Right ventricle myocardium superior (tissue), 1 donor: Measurements from ENCODE around the gene VAV3. TPM values are rescaled to one million over a fixed set of nuclear protein-coding genes. Genes with fewer than 3 reads are reported as not detected.
A peak's percentile ranks its signal among the peaks of the same experiment; 100 is the strongest.

Experiments
- ATAC-seq: fragments of 200-7000 bp; cut with Tn5 transposase; one replicate; pipeline ENCODE4 v1.9.1; 2020; ENCODE audit warnings: mild to moderate bottlenecking; ENCODE audit not compliant: poor library complexity
- DNase-seq: peaks from one replicate; pipeline ENCODE4 v3.0.0-alpha.2; 2020
- intact Hi-C: fragments of 100-400 bp; cut with DNase I; formaldehyde crosslinking; loops from one replicate; pipeline ENCODE4 v1.11.2; 2022
- total RNA-seq: library from RNA; stranded (reverse); fragmentation: NEBNext Ultra II Directional; extraction: Animal tissue kit (Norgen Biotek cat#: 25700); gene quantifications from one replicate; pipeline ENCODE4 v1.2.1, GENCODE V29; 2021
- donor health status: DM: no; HTN: yes; CAD: no; lungs with severe emphysema.

Gene VAV3
- total RNA-seq, 1 donor from 2014 or later: 1.6 TPM

DNA sequence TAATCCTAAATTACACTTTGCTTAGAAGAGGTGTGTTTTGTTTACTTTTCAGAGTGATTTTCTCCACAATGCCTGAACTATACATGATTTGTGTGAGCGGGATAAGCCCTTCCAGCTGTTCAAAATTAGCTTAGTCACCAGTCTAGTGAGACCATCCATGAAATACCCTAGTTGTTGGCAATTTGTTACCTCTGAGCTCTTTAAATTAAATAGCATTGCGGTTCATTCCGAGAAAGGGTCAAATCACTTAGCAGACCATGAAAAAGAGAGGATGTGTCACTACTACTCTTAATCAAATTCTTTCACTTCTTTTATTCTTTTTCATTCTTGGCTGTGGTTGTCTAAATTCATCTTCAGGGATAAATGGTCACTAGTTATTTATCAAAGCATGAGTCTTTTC lies 11.9 kb upstream of the VAV3 start:
- DNase-seq: no peak
- intact Hi-C loops: no loop called here
- ATAC-seq: no peak

- no peak for DNase-seq
- no peak for ATAC-seq
These were observed 11.5 kb upstream of the VAV3 start for GRCh38 chr1:107976431-107976830.

DNA sequence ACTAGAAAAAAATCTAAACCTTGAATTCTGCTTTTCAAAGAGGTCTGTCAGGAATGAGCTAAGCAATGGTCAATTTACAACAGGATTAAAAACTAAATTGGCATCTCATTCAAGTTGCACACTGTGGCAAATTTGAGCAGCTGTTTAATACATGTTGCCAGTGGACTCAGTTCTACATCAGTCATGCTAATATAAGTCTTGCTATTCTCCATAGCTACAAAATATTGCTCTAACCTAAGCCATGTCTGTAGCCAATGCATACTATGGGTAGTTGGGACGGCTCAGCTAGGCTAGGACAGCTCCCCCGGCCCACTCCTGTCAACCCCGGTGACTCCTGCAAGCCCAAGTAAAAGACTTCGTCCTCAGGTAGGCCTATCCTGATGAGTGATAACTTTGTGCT lies 10.9 kb upstream of the VAV3 start:
- intact Hi-C loops: no loop called here
- DNase-seq (no peak), ATAC-seq (no peak)

More at GRCh38 chr1:107976431-107976830, 11.5 kb upstream of the VAV3 start:
- intact Hi-C loops: no loop called here

GRCh38 chr1:107974090-107974489 lies 9.1 kb upstream of the VAV3 start:
- no peak for ATAC-seq
- intact Hi-C loops: no loop called here
- no peak for DNase-seq

DNA sequence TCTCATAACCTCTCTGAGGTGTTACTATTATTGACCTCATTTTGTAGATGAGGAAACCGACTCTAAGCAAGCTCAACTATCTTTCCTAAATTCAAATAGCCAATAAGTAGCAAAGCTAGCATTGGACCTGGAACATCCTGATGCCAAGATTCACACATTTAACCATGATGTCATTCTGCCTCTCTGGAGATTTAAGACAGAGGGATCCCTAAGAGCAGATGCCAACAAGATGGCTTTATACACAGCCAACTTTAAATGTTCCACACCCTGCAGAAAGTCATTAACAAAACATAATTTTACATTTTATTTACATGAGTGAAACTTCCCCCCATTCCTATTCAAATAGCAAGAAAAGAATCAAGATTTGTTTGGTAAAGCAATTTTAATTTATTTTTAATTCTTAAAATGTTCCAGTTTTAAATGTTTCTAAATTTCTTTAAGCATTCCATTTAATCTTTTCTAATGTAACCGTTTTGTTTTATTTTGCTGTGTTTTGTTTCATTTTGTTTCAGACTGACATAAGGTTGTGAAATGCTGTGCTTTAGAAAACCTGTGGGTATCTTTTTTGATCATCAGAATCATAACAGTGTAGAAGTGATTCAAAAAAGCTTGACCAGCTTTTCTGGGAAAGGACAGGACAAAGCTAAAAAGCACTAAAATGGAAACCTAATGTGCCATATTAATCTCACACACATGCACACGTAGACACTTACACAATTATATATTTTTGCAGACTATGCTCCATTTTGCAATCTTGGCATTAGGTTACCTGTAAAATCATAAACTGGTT lies 7.6 kb upstream of the VAV3 start:
- DNase-seq: no peak
- ATAC-seq: no peak
- intact Hi-C loops: no loop called here

DNA sequence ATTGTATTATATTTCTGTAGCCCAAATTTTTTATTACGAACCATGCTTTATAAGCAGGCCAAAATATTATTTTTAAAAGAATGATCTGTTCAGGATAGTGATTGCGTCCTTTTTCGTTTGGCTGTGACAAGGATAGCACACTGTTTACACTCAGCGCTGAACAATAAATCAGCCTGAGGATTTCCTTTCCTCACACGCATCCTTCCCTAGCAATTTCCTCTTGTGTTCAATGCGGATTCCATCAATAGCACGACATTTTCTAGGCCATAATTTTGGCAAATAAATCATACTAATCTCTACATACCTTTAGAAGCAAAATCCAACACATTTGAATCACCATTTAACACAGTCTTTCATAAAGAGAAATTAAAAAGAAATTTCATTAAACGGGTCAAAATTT lies 1.6 kb upstream of the VAV3 start:
- intact Hi-C loops: no loop called here
- ATAC-seq: no peak
- DNase-seq: no peak

GRCh38 chr1:107964336-107965109 lies 457 bp downstream of the VAV3 start:
- ATAC-seq: peak; percentile 5
- intact Hi-C loops: no loop called here
- peak; percentile 43 for DNase-seq

DNA sequence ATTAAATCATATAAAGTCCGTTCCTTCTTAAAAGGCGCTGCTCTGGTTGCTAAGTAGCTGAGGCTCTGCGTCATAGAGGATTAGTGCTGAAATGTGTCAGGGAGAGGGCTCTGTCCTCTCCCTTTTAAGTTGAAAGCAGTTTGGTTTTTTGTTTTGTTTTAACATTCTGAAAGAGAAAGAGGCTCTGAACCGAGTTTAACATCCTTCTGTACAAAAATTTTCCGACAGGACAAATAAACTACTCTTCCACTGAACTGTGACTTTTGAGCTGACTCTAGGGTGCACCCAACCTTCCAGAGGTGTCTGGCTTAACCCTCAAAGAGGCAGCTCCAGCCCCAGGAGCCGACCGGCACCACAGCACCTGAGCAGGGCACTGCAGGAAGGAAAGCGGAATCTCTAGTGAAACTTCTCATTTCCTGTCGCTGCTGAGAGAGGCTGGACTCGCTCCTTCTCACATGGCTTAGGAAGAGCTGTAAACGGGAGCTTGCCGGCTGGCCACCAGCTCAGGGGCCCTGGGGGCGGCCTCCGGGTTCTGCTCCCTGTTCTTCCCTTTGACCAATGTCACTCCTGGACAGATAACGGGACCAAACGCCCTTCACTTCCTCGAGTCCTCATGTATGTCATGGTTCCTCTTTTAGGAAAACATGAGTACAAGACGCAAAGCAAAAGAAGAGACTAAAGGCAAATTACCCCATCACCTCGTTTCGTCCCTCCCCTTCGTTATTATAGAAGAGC lies 1.2 kb downstream of the VAV3 start:
- DNase-seq (peak; percentile 53), ATAC-seq (peak; percentile 47)
- intact Hi-C loops: no loop called here

GRCh38 chr1:107963008-107963407 lies 2.0 kb downstream of the VAV3 start:
- ATAC-seq (no peak), DNase-seq (no peak)
- intact Hi-C loops: no loop called here

DNA sequence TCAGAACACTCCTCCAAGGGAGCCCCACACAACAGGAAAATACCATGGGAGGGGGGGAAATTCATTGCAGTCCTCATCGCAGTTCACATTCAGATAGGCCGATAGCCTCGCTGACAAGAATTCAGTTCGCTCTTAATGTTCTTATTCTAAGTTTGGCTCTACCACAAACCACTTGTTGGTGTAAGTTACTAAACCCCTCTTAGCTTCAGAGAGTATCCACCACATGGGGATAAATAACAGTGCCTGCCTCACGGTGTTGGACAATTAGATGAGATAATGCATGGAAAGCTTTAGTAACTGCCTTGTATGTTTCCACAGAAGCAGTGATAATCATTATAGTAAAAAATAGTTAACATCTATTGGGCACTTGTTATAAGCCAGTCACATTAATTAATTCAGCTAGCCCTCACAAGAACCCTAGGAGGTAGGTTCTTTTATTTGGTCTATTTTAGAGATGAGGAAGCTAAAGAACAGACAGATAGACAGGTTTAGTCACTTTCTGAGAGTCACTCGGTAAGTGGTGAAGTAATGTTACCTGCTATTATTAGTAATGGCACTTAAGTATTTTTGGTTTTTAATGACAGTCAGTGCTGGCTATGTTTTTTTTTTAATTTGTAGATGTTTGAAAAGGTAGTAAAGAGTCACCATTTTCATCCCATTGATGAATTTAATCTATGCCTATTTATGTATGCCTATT lies 10.1 kb downstream of the VAV3 start:
- intact Hi-C loops: no loop called here
- ATAC-seq: no peak
- DNase-seq: no peak

DNA sequence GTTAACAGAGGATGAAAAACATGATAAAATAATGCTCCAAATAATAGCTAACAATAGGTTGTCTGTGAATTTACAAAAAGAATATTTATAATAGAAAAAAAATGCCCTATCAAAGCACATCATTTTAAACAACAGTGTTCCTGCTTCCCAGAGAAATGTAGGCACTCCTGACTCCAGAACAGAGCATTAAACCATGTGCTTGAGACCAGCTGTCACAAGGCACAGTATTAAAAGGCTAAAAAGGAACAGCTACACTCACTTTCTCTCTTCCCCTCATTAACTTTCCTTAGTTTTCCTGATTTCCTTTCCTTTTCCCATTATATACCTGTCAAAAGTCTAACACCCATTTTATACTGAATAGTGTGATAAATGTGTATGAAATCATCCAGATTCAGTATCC lies 10.9 kb downstream of the VAV3 start:
- DNase-seq: no peak
- no peak for ATAC-seq
- intact Hi-C loops: no loop called here

GRCh38 chr1:107953556-107953955 lies 11.4 kb downstream of the VAV3 start:
- ATAC-seq (no peak), DNase-seq (no peak)
- intact Hi-C loops: no loop called here

- ATAC-seq: no peak
- DNase-seq: no peak
- intact Hi-C loops: no loop called here
These were observed 12.0 kb downstream of the VAV3 start for GRCh38 chr1:107952989-107953388.

- DNase-seq: no peak
- intact Hi-C loops: no loop called here
- no peak for ATAC-seq
These were observed 14.5 kb downstream of the VAV3 start for GRCh38 chr1:107950464-107950863.

DNA sequence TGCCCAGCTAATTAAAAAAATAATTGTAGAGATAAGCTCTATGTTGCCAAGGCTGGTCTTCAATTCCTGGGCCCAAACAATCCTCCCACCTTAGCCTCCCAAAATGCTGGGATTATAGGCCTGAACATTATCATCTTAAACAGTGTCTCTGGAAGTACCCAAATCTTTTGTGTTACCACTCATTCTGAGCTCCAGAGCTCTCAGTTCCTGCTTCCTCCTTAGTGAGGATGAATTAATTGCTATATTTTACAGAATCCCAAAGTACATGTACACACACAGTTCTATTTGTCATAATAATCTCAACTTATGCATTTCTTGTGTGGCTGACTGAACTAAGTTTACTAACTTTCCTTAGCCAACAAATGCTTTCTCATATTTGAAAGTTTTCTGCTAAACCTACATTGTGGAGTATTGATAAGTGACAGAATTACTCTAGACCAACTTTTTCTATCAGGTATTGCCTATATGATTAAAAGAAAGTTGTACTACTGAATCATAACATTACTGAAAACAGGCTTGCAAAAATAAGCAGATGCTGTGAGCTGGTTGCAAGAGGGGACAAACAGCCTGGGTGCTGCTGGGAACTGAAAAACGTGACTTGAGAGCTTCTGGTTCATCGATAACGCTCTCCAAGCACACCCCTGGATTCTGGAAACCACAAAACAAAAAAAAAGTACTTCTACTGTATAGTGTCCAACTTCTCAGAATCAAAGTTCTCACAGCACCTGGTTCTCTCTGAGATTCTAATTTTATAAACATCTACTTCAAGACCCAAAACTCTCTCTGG lies 15.3 kb downstream of the VAV3 start:
- ATAC-seq: no peak
- no peak for DNase-seq
- intact Hi-C loops: no loop called here

DNA sequence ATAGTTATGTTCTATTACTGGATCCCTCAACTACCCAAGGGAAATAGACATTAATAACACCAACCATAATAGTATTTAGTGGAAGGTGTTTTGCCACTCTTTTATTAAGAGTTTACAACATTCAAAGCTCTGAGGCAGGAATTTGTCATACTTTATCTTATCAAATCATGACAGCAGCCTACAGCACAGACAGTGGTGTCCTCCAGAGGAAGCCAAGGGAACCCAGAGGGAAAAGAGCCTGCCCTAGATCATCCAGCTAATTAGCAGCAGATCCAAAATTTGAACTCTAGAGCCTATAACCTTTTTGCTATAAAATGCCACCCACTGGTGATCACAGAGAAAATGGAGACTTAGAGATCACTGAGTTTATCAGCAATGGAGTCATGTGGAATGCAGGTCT lies 18.2 kb downstream of the VAV3 start:
- intact Hi-C loops: no loop called here
- ATAC-seq (no peak), DNase-seq (no peak)

DNA sequence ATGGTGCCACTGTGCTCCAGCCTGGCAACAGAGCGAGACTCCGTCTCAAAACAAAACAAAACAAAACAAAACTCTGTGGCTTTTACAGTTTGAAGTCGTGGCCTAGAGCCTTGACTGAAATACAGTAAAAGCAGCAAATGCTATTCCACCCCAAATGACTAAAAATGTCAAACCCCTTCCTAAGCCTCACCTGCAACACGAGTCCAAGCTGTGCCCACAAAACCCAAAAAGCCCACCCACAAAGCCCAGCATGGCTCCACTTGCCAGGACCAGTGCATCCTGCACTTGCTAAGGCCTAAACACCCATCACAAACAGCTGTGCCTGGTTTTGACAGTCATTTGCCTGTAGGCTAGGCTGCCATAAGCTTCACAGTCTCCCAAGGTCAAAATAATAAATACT lies 21.3 kb downstream of the VAV3 start:
- ATAC-seq (no peak), DNase-seq (no peak)
- intact Hi-C loops: no loop called here

DNA sequence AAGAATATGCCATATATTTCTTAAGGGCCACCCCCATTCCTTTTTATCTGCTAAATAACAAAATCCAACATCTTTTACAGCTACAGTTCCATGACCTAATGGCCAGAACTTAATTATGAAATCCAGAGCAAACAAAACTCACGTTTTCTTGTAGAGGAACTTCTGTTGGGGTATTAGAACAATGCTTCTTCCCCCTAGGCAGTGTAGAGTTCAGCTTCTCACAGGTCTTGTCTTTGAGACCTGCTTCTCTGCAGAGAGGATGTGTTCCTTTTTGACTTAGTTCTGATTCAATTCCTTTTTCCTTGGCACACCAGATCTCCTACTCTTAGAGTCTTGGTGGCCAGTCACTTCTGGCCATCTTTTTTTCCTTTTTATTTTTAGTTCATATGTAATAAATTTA lies 22.2 kb downstream of the VAV3 start:
- DNase-seq: no peak
- intact Hi-C loops: no loop called here
- ATAC-seq: no peak
